Osteoblast (primary cell): ENCODE results near the gene ADAM19. TPM values are rescaled to one million over a fixed set of nuclear protein-coding genes. Genes with fewer than 3 reads are reported as not detected.
A peak's percentile ranks its signal among the peaks of the same experiment; 100 is the strongest.

Experiments
- DNase-seq: peaks from one replicate; pipeline ENCODE4 v3.0.0; 2011; ENCODE audit warnings: low spot score, mixed read lengths; ENCODE audit not compliant: insufficient read length; ENCODE audit errors: missing footprints
- H2AFZ ChIP-seq: 2 replicates; pipeline ENCODE4 v1.6.0; 2011; ENCODE audit warnings: mild to moderate bottlenecking, low read length
- H3K27ac ChIP-seq: 2 replicates; pipeline ENCODE4 v1.5.1; 2011; ENCODE audit warnings: mild to moderate bottlenecking, low read depth, low read length, moderate library complexity
- H3K27me3 ChIP-seq: 2 replicates; pipeline ENCODE4 v1.6.0; 2012; ENCODE audit warnings: mild to moderate bottlenecking, control low read depth, inconsistent platforms, low read length, moderate library complexity; ENCODE audit not compliant: insufficient read depth
- H3K36me3 ChIP-seq: 2 replicates; pipeline ENCODE4 v1.5.1; 2011; ENCODE audit warnings: mild to moderate bottlenecking, low read length, control low read depth, moderate library complexity; ENCODE audit not compliant: insufficient read depth
- H3K4me1 ChIP-seq: 2 replicates; pipeline ENCODE4 v1.5.1; 2011; ENCODE audit warnings: mild to moderate bottlenecking, low read length, control low read depth, moderate library complexity; ENCODE audit not compliant: insufficient read depth
- H3K4me2 ChIP-seq: 2 replicates; pipeline ENCODE4 v1.6.0; 2011; ENCODE audit warnings: mild to moderate bottlenecking, low read length; ENCODE audit not compliant: insufficient read depth
- H3K4me3 ChIP-seq: fragments of 200-600 bp; sonication (generic); 3 replicates; pipeline ENCODE4 v1.5.1; 2012; ENCODE audit warnings: mild to moderate bottlenecking, low read length, inconsistent platforms; ENCODE audit not compliant: insufficient read depth
- H3K79me2 ChIP-seq: 2 replicates; pipeline ENCODE4 v1.6.0; 2012; ENCODE audit warnings: mild to moderate bottlenecking, low read length, control low read depth, inconsistent platforms; ENCODE audit not compliant: insufficient read depth
- H3K9me3 ChIP-seq: 2 replicates; pipeline ENCODE4 v1.5.1; 2011; ENCODE audit warnings: low read depth, low read length, control low read depth
- H4K20me1 ChIP-seq: 2 replicates; pipeline ENCODE4 v1.6.0; 2012; ENCODE audit warnings: mild to moderate bottlenecking, low read length, control low read depth; ENCODE audit not compliant: insufficient read depth
- total RNA-seq: library from RNA; depleted of rRNA; stranded (reverse); fragments of >200 nt; gene quantifications from 2 replicates; pipeline ENCODE4 v1.2.3, GENCODE V29; 2012
- TF ChIP-seq, protein P1 (sequence below): IDR thresholded peaks from 2 replicates; pipeline ENCODE4 v1.5.1; 2011; ENCODE audit warnings: mild to moderate bottlenecking, low read depth, low read length, moderate library complexity; ENCODE audit errors: extremely low read depth

The ADAM19 gene
- total RNA-seq, 1 donor: 14.5 TPM

DNA sequence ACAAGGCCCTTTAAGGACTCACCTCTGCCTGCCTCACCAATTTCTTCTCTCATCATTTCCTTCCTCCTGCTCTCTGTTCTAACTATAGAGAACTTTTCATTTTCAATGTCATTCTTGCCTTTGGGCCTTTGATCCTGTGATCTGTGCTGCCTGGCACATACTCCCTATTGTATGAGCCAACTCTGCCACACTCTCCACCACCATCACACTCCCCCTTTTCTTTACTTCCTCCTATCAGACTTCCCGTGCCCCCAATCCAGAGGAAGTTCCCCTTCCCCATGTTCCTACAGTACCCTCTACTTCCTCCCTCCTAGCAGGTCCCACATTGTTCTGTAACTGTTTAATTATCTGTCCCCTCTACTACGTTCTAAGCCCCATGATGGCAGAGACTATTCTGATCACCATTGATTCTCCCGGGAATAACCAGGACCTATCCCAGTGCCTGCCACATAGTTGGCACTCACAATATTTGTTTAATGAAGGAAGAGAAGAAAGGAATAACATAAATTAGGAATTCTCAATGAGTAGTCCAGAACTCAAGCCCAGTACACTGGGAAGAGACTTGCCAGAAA is 27.5 kb downstream of the ADAM19 start:
- Histone ChIP-seq H3K4me1 (peaks cover 50% of the 10 kb centered on the region), H3K79me2 (peaks cover 51% of the 10 kb centered on the region), H2AFZ (no peak overlapping the region), H3K27ac (peak overlapping the region; percentile 95), H3K27me3 (no peaks in the 10 kb centered on the region), H3K4me2 (peak overlapping the region; percentile 86), H4K20me1 (no peaks in the 10 kb centered on the region), H3K9me3 (no peaks in the 10 kb centered on the region), H3K36me3 (no peaks in the 10 kb centered on the region), H3K4me3 (peak overlapping the region; percentile 44)
- TF ChIP-seq, protein P1, sequence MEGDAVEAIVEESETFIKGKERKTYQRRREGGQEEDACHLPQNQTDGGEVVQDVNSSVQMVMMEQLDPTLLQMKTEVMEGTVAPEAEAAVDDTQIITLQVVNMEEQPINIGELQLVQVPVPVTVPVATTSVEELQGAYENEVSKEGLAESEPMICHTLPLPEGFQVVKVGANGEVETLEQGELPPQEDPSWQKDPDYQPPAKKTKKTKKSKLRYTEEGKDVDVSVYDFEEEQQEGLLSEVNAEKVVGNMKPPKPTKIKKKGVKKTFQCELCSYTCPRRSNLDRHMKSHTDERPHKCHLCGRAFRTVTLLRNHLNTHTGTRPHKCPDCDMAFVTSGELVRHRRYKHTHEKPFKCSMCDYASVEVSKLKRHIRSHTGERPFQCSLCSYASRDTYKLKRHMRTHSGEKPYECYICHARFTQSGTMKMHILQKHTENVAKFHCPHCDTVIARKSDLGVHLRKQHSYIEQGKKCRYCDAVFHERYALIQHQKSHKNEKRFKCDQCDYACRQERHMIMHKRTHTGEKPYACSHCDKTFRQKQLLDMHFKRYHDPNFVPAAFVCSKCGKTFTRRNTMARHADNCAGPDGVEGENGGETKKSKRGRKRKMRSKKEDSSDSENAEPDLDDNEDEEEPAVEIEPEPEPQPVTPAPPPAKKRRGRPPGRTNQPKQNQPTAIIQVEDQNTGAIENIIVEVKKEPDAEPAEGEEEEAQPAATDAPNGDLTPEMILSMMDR: no peak
- no peak for DNase-seq

DNA sequence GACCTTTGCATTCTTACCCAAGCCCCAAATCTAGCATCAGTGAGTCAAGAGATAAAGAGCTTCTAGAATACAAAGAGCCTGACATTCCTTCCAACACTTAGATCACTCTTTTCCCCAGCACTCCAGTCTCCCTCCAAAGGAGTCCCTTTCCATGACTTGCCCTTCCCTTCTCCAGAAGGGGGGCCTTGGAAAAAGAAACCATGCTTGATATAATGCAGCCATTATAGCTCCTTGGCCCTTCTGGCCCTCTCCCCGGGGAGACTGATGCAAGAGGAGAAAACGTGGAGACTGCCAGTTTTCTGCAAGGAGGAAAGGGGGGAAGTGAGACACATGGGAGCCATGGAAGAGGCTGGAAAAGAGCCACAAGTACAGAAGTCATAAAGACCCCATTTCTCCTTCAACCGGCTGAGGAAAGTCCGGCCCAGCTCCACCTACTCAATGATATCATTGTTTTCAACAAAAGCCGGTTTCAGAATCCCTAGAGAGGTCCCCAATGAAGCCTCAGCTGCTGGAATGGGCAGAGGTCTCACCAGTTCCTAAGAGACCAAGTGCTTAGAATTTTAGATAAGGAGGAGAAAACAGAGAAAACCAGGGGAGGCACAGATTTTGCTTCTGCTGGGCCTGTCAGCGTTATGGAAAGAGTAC is 29.0 kb downstream of the ADAM19 start:
- no peaks in the 10 kb centered on the region for H3K9me3 ChIP-seq
- no peak overlapping the region for H2AFZ ChIP-seq
- H3K36me3 ChIP-seq: no peaks in the 10 kb centered on the region
- H3K4me1 ChIP-seq: peaks cover 55% of the 10 kb centered on the region
- TF ChIP-seq, protein P1: no peak
- peaks cover 52% of the 10 kb centered on the region for H3K79me2 ChIP-seq
- no peaks in the 10 kb centered on the region for H3K27me3 ChIP-seq
- peak overlapping the region; percentile 49 for H3K4me2 ChIP-seq
- H4K20me1 ChIP-seq: no peaks in the 10 kb centered on the region
- no peak for DNase-seq
- H3K4me3 ChIP-seq: no peak overlapping the region
- peak overlapping the region; percentile 95 for H3K27ac ChIP-seq

DNA sequence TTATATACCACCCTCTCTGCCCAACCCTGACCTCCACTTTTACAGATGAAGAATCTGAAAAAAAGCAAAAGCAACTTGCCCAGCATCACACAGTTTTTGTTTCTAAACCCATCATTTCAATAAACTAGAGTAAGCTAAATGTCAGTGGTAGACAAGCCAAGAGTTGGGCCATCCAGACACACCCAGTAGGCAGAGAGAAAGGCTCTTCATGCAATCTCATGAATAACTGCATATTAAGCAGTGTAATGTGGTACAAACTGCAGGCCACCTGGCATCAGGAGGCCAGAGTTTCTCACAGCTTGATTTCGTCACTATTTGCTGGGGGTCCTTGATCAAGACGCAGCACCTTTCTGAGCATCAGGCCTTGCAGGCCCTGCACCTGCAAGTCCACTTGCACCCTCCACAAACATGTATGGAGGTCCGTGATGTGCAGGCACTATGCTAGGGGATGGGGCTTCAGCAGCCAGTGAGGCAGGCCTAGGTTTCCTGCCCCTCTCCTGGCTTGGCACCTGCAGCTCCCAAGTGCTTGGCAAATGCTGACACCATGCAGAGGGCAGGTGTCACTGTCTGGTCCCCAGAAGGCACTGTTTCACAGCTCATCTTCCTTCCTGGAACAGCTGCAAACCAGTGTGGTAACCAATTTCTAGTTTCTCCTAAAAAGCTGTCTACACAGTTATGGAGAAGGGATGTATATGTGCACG is 29.8 kb downstream of the ADAM19 start:
- no peaks in the 10 kb centered on the region for H3K9me3 ChIP-seq
- H2AFZ ChIP-seq: no peak overlapping the region
- no peak for DNase-seq
- H3K27me3 ChIP-seq: no peaks in the 10 kb centered on the region
- TF ChIP-seq, protein P1: no peak
- H3K4me3 ChIP-seq: no peak overlapping the region
- H4K20me1 ChIP-seq: no peaks in the 10 kb centered on the region
- H3K79me2 ChIP-seq: peaks cover 58% of the 10 kb centered on the region
- no peak overlapping the region for H3K4me2 ChIP-seq
- peaks cover 63% of the 10 kb centered on the region for H3K4me1 ChIP-seq
- peak overlapping the region; percentile 95 for H3K27ac ChIP-seq
- no peaks in the 10 kb centered on the region for H3K36me3 ChIP-seq

DNA sequence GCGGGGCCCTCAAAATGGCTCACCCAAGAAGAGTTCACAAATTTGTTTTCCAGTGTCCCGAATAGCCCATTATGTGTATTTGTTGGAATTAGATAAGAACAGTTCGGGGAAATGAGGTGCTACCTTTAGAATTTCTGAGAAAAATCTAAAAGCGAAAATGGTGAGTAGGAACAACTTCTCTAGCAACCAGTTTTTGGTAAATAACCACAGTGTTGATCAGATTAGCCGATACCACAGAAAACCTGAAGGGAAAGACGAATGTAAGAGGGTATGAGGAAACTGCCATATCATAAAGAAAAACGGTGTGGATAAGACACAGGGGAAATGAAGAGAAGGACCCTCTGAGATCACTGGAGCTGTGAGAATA is 31.0 kb downstream of the ADAM19 start:
- no peaks in the 10 kb centered on the region for H3K9me3 ChIP-seq
- TF ChIP-seq, protein P1: no peak
- H3K4me3 ChIP-seq: no peak overlapping the region
- H3K36me3 ChIP-seq: no peaks in the 10 kb centered on the region
- H3K4me1 ChIP-seq: peaks cover 61% of the 10 kb centered on the region
- no peak for DNase-seq
- H3K27ac ChIP-seq: peak overlapping the region; percentile 4
- peaks cover 68% of the 10 kb centered on the region for H3K79me2 ChIP-seq
- no peak overlapping the region for H2AFZ ChIP-seq
- no peak overlapping the region for H3K4me2 ChIP-seq
- H3K27me3 ChIP-seq: no peaks in the 10 kb centered on the region
- H4K20me1 ChIP-seq: no peaks in the 10 kb centered on the region
